ENCODE results near the gene TBL1X. TPM values are rescaled to one million over a fixed set of nuclear protein-coding genes. Genes with fewer than 3 reads are reported as not detected.
A peak's percentile ranks its signal among the peaks of the same experiment; 100 is the strongest.

Gene TBL1X
- 22.1 and 25.3 TPM in 2 replicates for total RNA-seq
- 6.6 and 8.7 TPM in 2 replicates for polyA plus RNA-seq
- 9.3 and 10.5 TPM in 2 replicates for polyA plus RNA-seq (2011; cell fraction: cytosol; rRNA removed)
- 16.3 and 17.1 TPM in 2 replicates for polyA plus RNA-seq (2011; cell fraction: nucleus; rRNA removed)
- polyA plus RNA-seq (2012) = 12.8 and 13.3 TPM in 2 replicates
- polyA minus RNA-seq = 31.9 and 42.7 TPM in 2 replicates
- 55.8 TPM for polyA minus RNA-seq (2011; cell fraction: cytosol; rRNA and poly(A)+ RNA removed)
- polyA minus RNA-seq (2011; cell fraction: nucleus; rRNA and poly(A)+ RNA removed) = 29.2 and 32.1 TPM in 2 replicates
- Bru-seq, nascent RNA = percentile 69 among the genes with signal in this experiment
- BruChase-seq, experiment 1, labeled RNA remaining after a 6-hour chase = percentile 67 among the genes with signal in this experiment
- BruChase-seq, experiment 2, labeled RNA remaining after a 2-hour chase = percentile 67 among the genes with signal in this experiment
- long read RNA-seq, full-length matches to known transcripts = 4 of 27 reads
- long read RNA-seq, partial matches to known transcripts = 4 of 27 reads
- long read RNA-seq, other reads (novel, unspliced or antisense) = 19 of 27 reads

GRCh38 chrX:9464435-9465371 lies at the start of gene TBL1X:
TSS of gene TBL1X (plus strand) at chrX:9465058. CDS start at chrX:9653587, 188,529 bp downstream.
- dilution Hi-C loops (cut with MboI; ENCODE audit: extremely low pct_ligation_motif_present, low sequenced_read_pairs) = no loop called here
- Histone ChIP-seq H3K27me3 (ENCODE audit: control insufficient read depth in 2 of 2, insufficient read depth in 2 of 2, low read length in 2 of 2) (no peaks in the 10 kb centered on the region), H4K20me1 (replicated peaks; ENCODE audit: control insufficient read depth, extremely low read depth, insufficient read depth, low read length) (no peaks in the 10 kb centered on the region), H3K36me3 (ENCODE audit: control insufficient read depth in 2 of 2, extremely low read depth in 1 of 2, insufficient read depth in 2 of 2, low read length in 2 of 2) (no peaks in the 10 kb centered on the region), H3K9me1 (replicated peaks; ENCODE audit: control insufficient read depth, extremely low read depth, insufficient read depth, low read length) (no peaks in the 10 kb centered on the region), H3K4me1 (ENCODE audit: control insufficient read depth, extremely low read depth, insufficient read depth, low read length) (peaks cover 15% of the 10 kb centered on the region), H3K4me2 (ENCODE audit: insufficient read depth, low read length) (peak within 1 kb of the TSS; percentile 36), H3K9me3 (replicated peaks; ENCODE audit: control insufficient read depth, insufficient read depth, low read length) (no peaks in the 10 kb centered on the region), H2AFZ (ENCODE audit: low read depth, low read length) (peak within 1 kb of the TSS; percentile 71), H3K79me2 (ENCODE audit: control insufficient read depth, insufficient read depth, low read length) (peaks cover 32% of the 10 kb centered on the region), H3K27ac (ENCODE audit: insufficient read depth, low read depth, low read length) (peak within 1 kb of the TSS; percentile 53), H3K9ac (replicated peaks; ENCODE audit: extremely low read depth, insufficient read depth, low read length) (peak within 1 kb of the TSS; percentile 63), H3K4me3 (replicated peaks in 1 of 3; ENCODE audit: insufficient read depth in 1 of 3, low read depth in 1 of 3, low read length in 3 of 3) (peak within 1 kb of the TSS; percentile 59 to 79 (median 68))
- intact Hi-C loops (cut with micrococcal nuclease) = loop anchor here (1.0 to 10.0 kb wide), 4 partner anchors 102 to 390 kb away; no protein-coding TSS in a partner anchor
- FAIRE-seq (no peak), DNase-seq (ENCODE audit: low read depth, low spot score) (peak; percentile 32)
- POLR2A ChIA-PET = no interaction called here
- BruUV-seq (replicated peaks) = no TSS peak
- TF ChIP-seq FOS (IDR thresholded peaks at IDR 0.05; ENCODE audit: borderline replicate concordance, insufficient read depth, low read length) (no peak), POLR2AphosphoS5 (IDR thresholded peaks at IDR 0.05; ENCODE audit: insufficient read depth, low read depth, low read length) (no peak), GATA2 (IDR thresholded peaks at IDR 0.05; ENCODE audit: insufficient read depth, insufficient read length, low read depth, low read length) (no peak), POLR2A (IDR thresholded peaks at IDR 0.05; ENCODE audit: low read depth, low read length) (no peak), MYC (IDR thresholded peaks at IDR 0.05; ENCODE audit: low read depth, low read length) (no peak), EZH2 (IDR thresholded peaks at IDR 0.05; ENCODE audit: borderline replicate concordance, low read depth, low read length, severe bottlenecking) (no peak), JUN (IDR thresholded peaks at IDR 0.05; ENCODE audit: borderline replicate concordance, insufficient read depth, insufficient read length, low read depth) (no peak)
- TF ChIP-seq, protein P1, sequence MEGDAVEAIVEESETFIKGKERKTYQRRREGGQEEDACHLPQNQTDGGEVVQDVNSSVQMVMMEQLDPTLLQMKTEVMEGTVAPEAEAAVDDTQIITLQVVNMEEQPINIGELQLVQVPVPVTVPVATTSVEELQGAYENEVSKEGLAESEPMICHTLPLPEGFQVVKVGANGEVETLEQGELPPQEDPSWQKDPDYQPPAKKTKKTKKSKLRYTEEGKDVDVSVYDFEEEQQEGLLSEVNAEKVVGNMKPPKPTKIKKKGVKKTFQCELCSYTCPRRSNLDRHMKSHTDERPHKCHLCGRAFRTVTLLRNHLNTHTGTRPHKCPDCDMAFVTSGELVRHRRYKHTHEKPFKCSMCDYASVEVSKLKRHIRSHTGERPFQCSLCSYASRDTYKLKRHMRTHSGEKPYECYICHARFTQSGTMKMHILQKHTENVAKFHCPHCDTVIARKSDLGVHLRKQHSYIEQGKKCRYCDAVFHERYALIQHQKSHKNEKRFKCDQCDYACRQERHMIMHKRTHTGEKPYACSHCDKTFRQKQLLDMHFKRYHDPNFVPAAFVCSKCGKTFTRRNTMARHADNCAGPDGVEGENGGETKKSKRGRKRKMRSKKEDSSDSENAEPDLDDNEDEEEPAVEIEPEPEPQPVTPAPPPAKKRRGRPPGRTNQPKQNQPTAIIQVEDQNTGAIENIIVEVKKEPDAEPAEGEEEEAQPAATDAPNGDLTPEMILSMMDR (IDR thresholded peaks at IDR 0.05; ENCODE audit: extremely low read depth in 1 of 2, insufficient read depth in 1 of 2, low read depth in 1 of 2, low read length in 2 of 2) = no peak
- TF ChIP-seq, protein P2, sequence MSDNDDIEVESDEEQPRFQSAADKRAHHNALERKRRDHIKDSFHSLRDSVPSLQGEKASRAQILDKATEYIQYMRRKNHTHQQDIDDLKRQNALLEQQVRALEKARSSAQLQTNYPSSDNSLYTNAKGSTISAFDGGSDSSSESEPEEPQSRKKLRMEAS (IDR thresholded peaks at IDR 0.05; ENCODE audit: insufficient read depth, insufficient read length) = no peak
- CTCF ChIA-PET = interaction anchor here (0.7 kb wide), 1 partner anchor 211 kb away, joined by 3 read pairs; no protein-coding TSS in a partner anchor

All from endothelial cell of umbilical vein (primary cell).